K562 treated with DMSO at 1 percent for 48 hours (cell line): Measurements from ENCODE around the gene BFAR. TPM values are rescaled to one million over a fixed set of nuclear protein-coding genes. Genes with fewer than 3 reads are reported as not detected.

Experiments
- total RNA-seq: library from RNA; unstranded; fragments of 300-600 nt; gene quantifications from 2 replicates; pipeline ENCODE4 v1.2.3, GENCODE V29; 2022; ENCODE audit warnings: low replicate concordance; ENCODE audit errors: extremely low read depth

The BFAR gene, protein sequence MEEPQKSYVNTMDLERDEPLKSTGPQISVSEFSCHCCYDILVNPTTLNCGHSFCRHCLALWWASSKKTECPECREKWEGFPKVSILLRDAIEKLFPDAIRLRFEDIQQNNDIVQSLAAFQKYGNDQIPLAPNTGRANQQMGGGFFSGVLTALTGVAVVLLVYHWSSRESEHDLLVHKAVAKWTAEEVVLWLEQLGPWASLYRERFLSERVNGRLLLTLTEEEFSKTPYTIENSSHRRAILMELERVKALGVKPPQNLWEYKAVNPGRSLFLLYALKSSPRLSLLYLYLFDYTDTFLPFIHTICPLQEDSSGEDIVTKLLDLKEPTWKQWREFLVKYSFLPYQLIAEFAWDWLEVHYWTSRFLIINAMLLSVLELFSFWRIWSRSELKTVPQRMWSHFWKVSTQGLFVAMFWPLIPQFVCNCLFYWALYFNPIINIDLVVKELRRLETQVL
- not detected in 2 replicates for total RNA-seq

DNA sequence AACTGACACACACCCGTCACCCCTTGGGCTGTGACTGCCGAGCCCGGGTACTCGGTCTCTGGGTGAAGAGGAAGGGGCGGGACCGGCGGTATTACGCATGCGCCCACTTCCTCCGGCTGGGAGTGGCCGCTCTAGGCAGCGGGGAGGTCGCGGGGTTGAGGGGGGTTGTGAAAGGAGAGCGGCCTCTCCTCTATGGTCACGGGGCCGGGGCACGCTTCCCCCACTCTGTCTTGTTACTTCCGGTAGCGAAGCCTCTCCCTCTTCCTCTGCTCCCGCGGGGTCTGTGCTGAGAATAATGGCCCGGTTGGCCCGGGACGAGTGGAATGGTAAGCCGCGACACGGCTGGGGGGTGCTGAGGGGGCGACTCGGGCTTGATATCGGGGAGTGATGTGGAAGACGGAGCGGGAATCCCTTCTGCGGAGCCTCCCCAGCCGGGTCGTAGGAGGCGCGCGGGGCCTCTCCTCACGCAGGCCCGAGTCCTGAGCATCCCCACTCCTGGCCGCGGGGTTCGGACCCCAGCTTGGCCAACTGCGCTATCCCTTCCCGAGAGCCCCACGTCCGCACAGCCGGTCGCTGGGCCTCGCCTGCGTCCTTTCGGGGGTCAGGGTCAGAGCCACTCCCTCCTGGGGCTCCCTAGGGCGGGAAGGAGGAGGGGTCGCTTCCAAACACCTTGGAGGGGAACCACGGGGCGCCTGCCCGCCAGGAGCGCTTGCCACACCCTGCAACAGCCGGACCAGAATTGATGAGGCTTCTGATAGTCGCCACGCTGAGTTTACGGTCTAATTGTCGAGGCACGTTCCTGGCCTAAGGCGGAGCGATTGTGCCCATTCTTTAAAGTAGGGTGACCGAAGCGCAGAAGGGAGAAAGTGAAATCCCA is at the start of gene BFAR:
BFAR (plus strand) TSS at position 259 of the 877 bp plus-strand sequence. CDS start 11,396 bp downstream, outside the sequence.

DNA sequence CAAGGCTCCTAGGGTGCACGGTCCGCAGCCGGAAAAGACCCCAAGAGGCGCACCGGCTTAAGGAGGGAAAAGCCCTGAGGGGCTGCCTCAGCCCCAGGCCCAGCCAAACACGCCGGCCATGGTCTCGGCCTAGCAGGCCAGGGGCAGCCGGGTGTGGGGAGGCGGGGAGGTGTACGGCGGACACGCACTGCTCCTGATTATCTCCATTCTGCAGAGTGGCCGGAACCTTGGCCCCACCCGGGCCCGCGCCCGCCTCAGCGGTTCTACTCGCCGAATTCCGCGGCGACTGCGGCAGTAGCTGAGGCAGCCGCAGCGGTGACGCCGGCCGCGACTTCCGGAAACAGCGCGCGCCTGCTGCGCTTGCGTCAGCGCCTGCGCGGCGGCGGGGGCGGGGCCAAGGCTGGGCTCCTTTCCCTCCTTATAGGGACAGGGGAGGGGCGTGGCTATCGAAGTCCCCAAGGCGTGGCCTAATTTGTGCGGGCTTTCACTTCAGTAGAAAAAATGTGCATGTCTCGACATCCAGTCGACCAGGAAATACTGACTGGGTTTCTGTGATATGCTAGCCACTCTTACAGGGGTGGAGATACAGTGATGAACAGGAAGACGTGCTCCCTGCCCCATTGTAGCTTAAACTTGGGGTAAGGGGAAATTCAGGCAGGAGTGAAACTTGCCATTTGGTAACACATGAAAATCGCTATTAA is 2.7 kb upstream of the BFAR start, which contains the start of gene PARN:
PARN (minus strand) TSS at position 342 of the 701 bp plus-strand sequence; CDS start at position 207, 135 bp downstream.

DNA sequence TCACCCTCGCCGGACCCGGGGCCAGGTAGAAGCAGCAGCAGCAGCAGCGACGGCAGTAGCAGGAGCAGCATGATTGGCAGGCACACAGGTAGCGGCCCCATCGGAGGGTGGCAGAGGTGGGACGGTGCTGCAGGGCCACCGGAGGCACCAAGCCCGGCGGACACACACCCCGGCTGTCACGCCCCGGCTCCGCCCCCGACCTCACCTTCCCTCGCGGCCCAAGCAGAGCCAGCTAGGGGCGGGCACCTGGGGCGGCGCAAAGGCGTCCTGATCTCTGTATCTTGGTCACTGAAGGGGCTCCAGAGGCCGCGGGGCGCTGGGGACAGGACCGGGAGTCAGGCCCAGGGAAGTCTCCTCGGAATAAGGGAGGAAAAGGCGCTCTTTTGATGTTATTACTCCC is 61.4 kb downstream of the BFAR start, which contains the start of gene PLA2G10:
PLA2G10 (minus strand) TSS at position 180 of the 400 bp plus-strand sequence; CDS start at position 101, 79 bp downstream.

DNA sequence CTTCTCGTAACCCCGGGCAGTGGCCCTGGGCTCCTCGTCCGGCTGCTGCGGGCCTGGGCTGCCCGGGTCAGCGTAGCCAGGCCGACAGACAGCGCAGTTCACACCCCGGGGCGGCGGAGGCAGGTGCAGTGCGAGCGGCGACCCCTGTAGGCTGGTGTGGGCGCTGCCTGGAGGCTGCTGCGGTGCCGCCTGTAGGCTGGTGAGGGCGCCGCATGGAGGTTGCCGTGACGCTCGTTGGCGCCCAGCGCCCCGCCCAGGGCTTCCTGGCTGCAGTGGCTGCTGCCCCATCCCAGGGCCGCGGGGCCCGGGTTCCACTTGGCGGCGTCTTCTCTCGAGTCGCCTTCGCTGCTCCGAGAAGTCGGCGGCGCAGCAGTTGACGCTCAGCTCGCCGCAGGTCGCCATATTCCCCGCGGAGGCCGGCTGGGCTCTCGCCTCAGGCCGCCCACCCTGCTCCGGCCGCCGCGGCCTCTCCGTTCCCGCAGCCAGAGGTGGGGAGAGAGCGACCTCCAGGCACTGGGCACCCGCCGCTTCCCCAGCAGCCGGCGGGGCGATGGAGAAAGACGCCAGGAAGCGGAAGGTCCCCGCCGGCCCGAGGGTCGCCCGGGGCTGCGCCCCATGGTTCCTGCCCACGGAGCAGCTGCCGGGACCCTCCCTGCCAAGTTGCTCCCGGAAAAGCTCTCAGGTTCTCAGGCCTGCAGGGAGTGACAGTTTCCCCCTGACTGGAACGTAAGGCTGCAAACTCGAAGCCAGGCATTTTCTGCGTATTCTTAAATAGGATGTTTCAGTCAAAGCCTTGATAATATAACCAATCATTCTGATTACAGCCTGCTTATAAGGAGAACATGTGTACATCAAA is 70.6 kb downstream of the BFAR start, which contains the start of gene NPIPA3:
NPIPA3 (plus strand) TSS at position 256 of the 856 bp plus-strand sequence. CDS start 5,533 bp downstream, outside the sequence.

Other genes with a start within 250 kb of the BFAR start
- not detected in 2 replicates for gene PARN, start 2.7 kb upstream of the BFAR start, total RNA-seq
- gene PLA2G10, start 61.4 kb downstream of the BFAR start, total RNA-seq, result not detected in 2 replicates
- gene NPIPA3, start 70.5 kb downstream of the BFAR start, total RNA-seq, result not detected in 2 replicates
- gene NPIPA2, start 109.6 kb downstream of the BFAR start, total RNA-seq, result not detected in 2 replicates
- not detected in 2 replicates for gene NOMO1, start 200.8 kb downstream of the BFAR start, total RNA-seq